H9 (cell line): ENCODE data around the gene COL23A1. TPM values are rescaled to one million over a fixed set of nuclear protein-coding genes. Genes with fewer than 3 reads are reported as not detected.

Experiments used
- DNase-seq: peaks from one replicate; pipeline ENCODE4 v3.0.0-alpha.2; 2017
- H2AFZ ChIP-seq: one replicate; pipeline ENCODE4 v1.6.1; 2013; ENCODE audit warnings: mild to moderate bottlenecking, low read length, control low read depth, moderate library complexity
- H2AK5ac ChIP-seq: 2 replicates; pipeline ENCODE4 v1.6.1; 2013; ENCODE audit warnings: low read length, control low read depth, mixed read lengths; ENCODE audit not compliant: insufficient read length
- H2BK120ac ChIP-seq: one replicate; pipeline ENCODE4 v1.6.1; 2013; ENCODE audit warnings: low read depth, mild to moderate bottlenecking, low read length, control low read depth, inconsistent platforms; ENCODE audit not compliant: poor library complexity, severe bottlenecking
- H2BK12ac ChIP-seq: 2 replicates; pipeline ENCODE4 v1.6.1; 2013; ENCODE audit warnings: low read length, control low read depth, mixed read lengths, low read depth; ENCODE audit not compliant: insufficient read length
- H2BK15ac ChIP-seq: 2 replicates; pipeline ENCODE4 v1.6.1; 2013; ENCODE audit warnings: low read depth, low read length, control low read depth
- H2BK20ac ChIP-seq: one replicate; pipeline ENCODE4 v1.6.1; 2013; ENCODE audit warnings: low read depth, mild to moderate bottlenecking, low read length, control low read depth, inconsistent platforms; ENCODE audit not compliant: poor library complexity, severe bottlenecking
- H2BK5ac ChIP-seq: 2 replicates; pipeline ENCODE4 v1.6.1; 2013; ENCODE audit warnings: low read length, control low read depth, mixed read lengths; ENCODE audit not compliant: insufficient read length
- H3K14ac ChIP-seq: 2 replicates; pipeline ENCODE4 v1.6.1; 2013; ENCODE audit warnings: low read length, control low read depth; ENCODE audit not compliant: insufficient read depth
- H3K18ac ChIP-seq: 2 replicates; pipeline ENCODE4 v1.6.1; 2013; ENCODE audit warnings: low read depth, mild to moderate bottlenecking, mixed read lengths, low read length, control low read depth; ENCODE audit not compliant: insufficient read length
- H3K23ac ChIP-seq: 2 replicates; pipeline ENCODE4 v1.6.1; 2013; ENCODE audit warnings: low read length, control low read depth, mixed read lengths, low read depth; ENCODE audit not compliant: insufficient read length
- H3K23me2 ChIP-seq: 2 replicates; pipeline ENCODE4 v1.6.1; 2013; ENCODE audit warnings: low read depth, mild to moderate bottlenecking, mixed read lengths, low read length, control low read depth; ENCODE audit not compliant: insufficient read length, poor library complexity, severe bottlenecking
- H3K27ac ChIP-seq: 2 replicates; pipeline ENCODE4 v1.5.1; 2013; ENCODE audit warnings: low read length, control low read depth, mixed read lengths, low read depth; ENCODE audit not compliant: insufficient read length
- H3K27me3 ChIP-seq: 2 replicates; pipeline ENCODE4 v1.6.1; 2013; ENCODE audit warnings: low read length, control low read depth, inconsistent platforms; ENCODE audit not compliant: insufficient read depth
- H3K4ac ChIP-seq: 2 replicates; pipeline ENCODE4 v1.6.1; 2013; ENCODE audit warnings: low read depth, mild to moderate bottlenecking, control low read depth, inconsistent platforms, low read length, moderate library complexity
- H3K4me1 ChIP-seq: 2 replicates; pipeline ENCODE4 v1.6.1; 2013; ENCODE audit warnings: low read length, control low read depth, inconsistent platforms; ENCODE audit not compliant: insufficient read depth
- H3K4me2 ChIP-seq: 2 replicates; pipeline ENCODE4 v1.6.1; 2013; ENCODE audit warnings: low read length, control low read depth, mixed read lengths; ENCODE audit not compliant: insufficient read length, insufficient read depth
- H3K56ac ChIP-seq: 2 replicates; pipeline ENCODE4 v1.6.1; 2013; ENCODE audit warnings: low read depth, mild to moderate bottlenecking, mixed read lengths, low read length, control low read depth; ENCODE audit not compliant: insufficient read length
- H3K79me1 ChIP-seq: 2 replicates; pipeline ENCODE4 v1.6.1; 2013; ENCODE audit warnings: low read depth, mild to moderate bottlenecking, moderate library complexity, low read length, control low read depth, inconsistent platforms; ENCODE audit not compliant: insufficient read depth, poor library complexity, severe bottlenecking
- H3K79me2 ChIP-seq: 2 replicates; pipeline ENCODE4 v1.6.1; 2013; ENCODE audit warnings: low read length, control low read depth, inconsistent platforms; ENCODE audit not compliant: insufficient read depth
- H3K9ac ChIP-seq: 2 replicates; pipeline ENCODE4 v1.6.1; 2013; ENCODE audit warnings: low read length, control low read depth, mixed read lengths; ENCODE audit not compliant: insufficient read length; ENCODE audit errors: extremely low read depth
- H3K9me3 ChIP-seq: one replicate; pipeline ENCODE4 v1.6.1; 2013; ENCODE audit warnings: low read depth, low read length, inconsistent platforms; ENCODE audit not compliant: control insufficient read depth
- H3T11ph ChIP-seq: one replicate; pipeline ENCODE4 v1.6.1; 2013; ENCODE audit warnings: mild to moderate bottlenecking, low read length, control low read depth, inconsistent platforms
- H4K20me1 ChIP-seq: one replicate; pipeline ENCODE4 v1.6.1; 2013; ENCODE audit not compliant: control insufficient read depth, insufficient read length, insufficient read depth
- H4K5ac ChIP-seq: 2 replicates; pipeline ENCODE4 v1.6.1; 2013; ENCODE audit warnings: low read depth, mild to moderate bottlenecking, mixed read lengths, low read length, control low read depth; ENCODE audit not compliant: insufficient read length
- H4K8ac ChIP-seq: replicated peaks from 2 replicates; pipeline ENCODE4 v1.6.1; 2013; ENCODE audit warnings: low read length, control low read depth, mixed read lengths, low read depth; ENCODE audit not compliant: insufficient read length
- H4K91ac ChIP-seq: 2 replicates; pipeline ENCODE4 v1.6.1; 2013; ENCODE audit warnings: low read depth, mild to moderate bottlenecking, moderate library complexity, mixed read lengths, low read length, control low read depth; ENCODE audit not compliant: insufficient read length
- H3K27ac Mint-ChIP-seq, 3 experiments: 2 replicates in 2 of 3; 3 replicates in 1 of 3; pipeline ENCODE4 v1.8.0; 2020 to 2021; ENCODE audit warnings: mixed read lengths in 3 of 3, mild to moderate bottlenecking in 1 of 3, moderate library complexity in 1 of 3
- H3K27me3 Mint-ChIP-seq: 2 replicates; pipeline ENCODE4 v1.8.0; 2021; ENCODE audit warnings: low read depth, mild to moderate bottlenecking, moderate library complexity, mixed read lengths
- H3K36me3 Mint-ChIP-seq, 3 experiments: 2 replicates in 2 of 3; 3 replicates in 1 of 3; pipeline ENCODE4 v1.8.0; 2020 to 2021; ENCODE audit warnings: low read depth in 3 of 3, mixed read lengths in 3 of 3; ENCODE audit not compliant: insufficient read depth in 1 of 3
- H3K4me1 Mint-ChIP-seq, 2 experiments: 2 replicates each; pipeline ENCODE4 v1.8.0; 2020; ENCODE audit warnings: mixed read lengths in 2 of 2
- H3K4me3 Mint-ChIP-seq, 2 experiments: 2 replicates in 1 of 2; 3 replicates in 1 of 2; pipeline ENCODE4 v1.8.0; 2020 to 2021; ENCODE audit warnings: mild to moderate bottlenecking in 2 of 2, mixed read lengths in 2 of 2, moderate library complexity in 1 of 2
- H3K9me3 Mint-ChIP-seq, 2 experiments: 2 replicates in 1 of 2; 3 replicates in 1 of 2; pipeline ENCODE4 v1.8.0; 2020; ENCODE audit warnings: mild to moderate bottlenecking in 2 of 2, mixed read lengths in 2 of 2, moderate library complexity in 1 of 2
- CTCF ChIP-seq: fragments of 200-600 bp; sonication (generic); conservative IDR thresholded peaks from 3 replicates; pipeline ENCODE4 v1.8.0; 2021; ENCODE audit warnings: antibody characterized with exemption, mild to moderate bottlenecking
- WGBS: extraction: QIAGEN DNeasy Blood & Tissue Kit; methylation state at CpG from one replicate; pipeline ENCODE4 v1.1.7; 2013; ENCODE audit warnings: missing lambda C conversion rate, low lambda C conversion rate, mixed read lengths; ENCODE audit not compliant: insufficient read length; ENCODE audit errors: extremely low coverage; 5-methylcytosine and 5-hydroxymethylcytosine counted together
- total RNA-seq: library from RNA; stranded (reverse); gene quantifications from 2 replicates; pipeline ENCODE4 v1.2.1, GENCODE V29; 2021

Gene COL23A1
- total RNA-seq, 1 experiment from 2014 or later, result 2.6 TPM

- no peak overlapping the region for H2BK120ac ChIP-seq
- TF ChIP-seq CTCF, result no peak
- H2AFZ ChIP-seq, result no peak overlapping the region
- no peaks in the 10 kb centered on the region for H3K27me3 ChIP-seq
- no peaks in the 10 kb centered on the region for H3K23me2 ChIP-seq
- no peak overlapping the region for H4K91ac ChIP-seq
- H3K9me3 Mint-ChIP-seq, result peaks cover 21 to 24% of the 10 kb centered on the region in 2 experiments
- H3K4me2 ChIP-seq, result no peak overlapping the region
- no peak overlapping the region for H3K14ac ChIP-seq
- no peak overlapping the region for H3T11ph ChIP-seq
- WGBS, result no CpG with 5 or more reads among the region's 2 CpGs
- H2BK5ac ChIP-seq, result no peak overlapping the region
- no peak overlapping the region for H3K27ac Mint-ChIP-seq
- H3K4me3 Mint-ChIP-seq, result no peak overlapping the region
- H2AK5ac ChIP-seq, result no peak overlapping the region
- H3K4ac ChIP-seq, result no peak overlapping the region
- no peak overlapping the region for H3K9ac ChIP-seq
- H3K18ac ChIP-seq, result no peak overlapping the region
- H3K36me3 Mint-ChIP-seq, result peaks cover 6 to 20% (median 7%) of the 10 kb centered on the region in 3 experiments
- H3K4me1 Mint-ChIP-seq, result peaks cover 7 to 9% of the 10 kb centered on the region in 2 experiments
- H3K56ac ChIP-seq, result no peak overlapping the region
- H3K27ac ChIP-seq, result no peak overlapping the region
- no peak overlapping the region for H2BK12ac ChIP-seq
- no peak overlapping the region for H2BK20ac ChIP-seq
- no peak overlapping the region for H3K23ac ChIP-seq
- H3K4me1 ChIP-seq, result no peaks in the 10 kb centered on the region
- H4K5ac ChIP-seq, result no peak overlapping the region
- H3K79me2 ChIP-seq, result no peaks in the 10 kb centered on the region
- no peak overlapping the region for H2BK15ac ChIP-seq
- DNase-seq, result no peak
- H3K27me3 Mint-ChIP-seq, result peaks cover 6% of the 10 kb centered on the region
- H4K20me1 ChIP-seq, result no peaks in the 10 kb centered on the region
- no peaks in the 10 kb centered on the region for H3K79me1 ChIP-seq
- H3K9me3 ChIP-seq, result no peaks in the 10 kb centered on the region
- no peak overlapping the region for H4K8ac ChIP-seq
These were observed 400.8 kb downstream of the COL23A1 start for GRCh38 chr5:178189433-178189832.

Other genes with a start within 250 kb of the COL23A1 start
- 10.9 and 12.5 TPM in 2 replicates for gene CLK4, start 36.7 kb upstream of the COL23A1 start, total RNA-seq
- 13.8 and 17.1 TPM in 2 replicates for gene ZNF354A, start 140.3 kb upstream of the COL23A1 start, total RNA-seq